Activated naive CD4-positive, alpha-beta T cell treated with anti-CD3 and anti-CD28 coated beads, Interleukin-2, amount 50 U/mL, for 16 hours (primary cell): ENCODE data around the gene RLN1.
"Not testable (repeated sequence)": the region's sequence is repeated elsewhere in the genome, so short reads cannot be mapped to it uniquely, and the experiment has no call there.

ENCODE experiments used
- DNase-seq: peaks from one replicate; pipeline ENCODE4 v3.0.0-alpha.2; 2020

RLN1 gene, protein sequence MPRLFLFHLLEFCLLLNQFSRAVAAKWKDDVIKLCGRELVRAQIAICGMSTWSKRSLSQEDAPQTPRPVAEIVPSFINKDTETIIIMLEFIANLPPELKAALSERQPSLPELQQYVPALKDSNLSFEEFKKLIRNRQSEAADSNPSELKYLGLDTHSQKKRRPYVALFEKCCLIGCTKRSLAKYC

DNA sequence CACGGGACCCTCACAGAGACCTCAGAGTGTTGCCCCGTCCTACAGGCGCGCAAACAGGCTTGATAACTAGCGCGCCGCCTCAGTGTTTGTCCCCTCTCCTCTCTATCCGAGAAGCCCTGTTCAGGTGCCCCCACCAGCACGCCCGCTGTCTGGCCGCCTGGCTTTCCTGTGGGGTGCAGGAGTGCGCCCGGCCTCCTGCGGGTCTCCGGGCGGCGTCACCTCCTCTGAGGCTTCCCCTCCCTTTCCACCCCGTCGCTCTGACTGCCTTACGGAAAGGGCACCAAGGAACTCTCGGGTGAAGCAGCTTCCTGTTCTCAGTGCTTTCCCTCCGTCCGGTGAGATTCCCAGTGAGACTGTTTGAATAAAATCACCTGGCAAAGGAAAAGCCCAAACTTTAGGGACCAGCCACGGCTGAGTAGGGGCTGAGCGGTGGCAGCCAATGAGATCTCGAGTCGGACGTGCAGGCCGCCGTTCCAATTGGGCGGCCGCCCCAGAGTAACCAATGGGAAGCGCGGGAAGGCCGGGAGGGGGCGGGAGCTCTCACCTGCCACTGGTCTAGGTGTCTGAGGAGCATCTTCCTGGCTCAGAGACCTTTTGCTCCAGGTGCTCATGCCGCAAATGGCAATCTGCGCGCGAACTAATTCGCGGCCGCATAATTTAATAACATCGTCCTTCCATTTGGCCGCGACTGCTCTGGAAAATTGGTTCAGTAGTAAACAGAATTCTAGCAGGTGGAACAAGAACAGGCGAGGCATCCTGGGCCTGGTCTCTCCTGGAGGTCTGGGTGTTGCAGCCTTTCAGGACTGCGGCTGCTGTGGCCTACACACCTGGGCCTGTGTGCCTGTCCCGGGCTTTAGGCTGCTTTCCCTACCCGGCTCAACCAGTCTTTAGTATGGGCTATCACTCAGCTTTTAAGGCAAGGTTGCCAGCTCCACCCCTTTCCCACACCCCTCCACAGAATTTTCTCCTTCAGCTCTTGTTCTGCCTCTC, at the start of gene RLN1:
Gene RLN1 (minus strand): TSS at position 885 of the 990 bp plus-strand sequence. CDS start 130 bp downstream, at position 755.
- DNase-seq, result peak; percentile 17

DNA sequence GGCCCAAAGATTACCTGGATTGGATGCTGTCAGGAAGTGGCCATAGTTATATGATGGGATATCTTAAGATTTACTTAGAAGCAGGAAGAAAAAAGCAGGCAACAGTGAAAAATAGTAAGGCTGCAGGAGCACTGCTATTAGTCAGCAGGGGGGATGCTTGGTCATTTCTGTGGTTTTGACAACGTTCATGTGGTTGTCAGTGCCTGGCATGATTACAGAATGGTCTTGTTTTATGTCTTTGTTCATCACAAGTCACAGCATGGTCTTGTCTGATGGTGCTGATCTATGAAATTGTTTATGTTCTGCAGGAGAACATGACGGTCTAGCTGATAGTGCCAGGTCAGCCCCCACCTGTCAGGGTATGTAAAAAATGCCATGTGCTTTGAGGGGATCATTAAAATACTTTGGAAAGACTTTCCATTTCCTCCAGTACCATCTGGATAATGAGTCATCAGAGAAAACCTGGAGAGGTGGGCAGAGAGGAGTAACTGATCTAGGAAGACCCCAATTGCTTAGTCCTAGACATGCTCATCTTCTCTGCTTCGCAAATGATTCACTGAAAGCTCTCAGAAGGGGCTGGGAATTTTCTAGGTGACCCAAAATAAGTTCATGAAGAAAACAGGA, 49.5 kb upstream of the RLN1 start:
- no peak for DNase-seq

DNA sequence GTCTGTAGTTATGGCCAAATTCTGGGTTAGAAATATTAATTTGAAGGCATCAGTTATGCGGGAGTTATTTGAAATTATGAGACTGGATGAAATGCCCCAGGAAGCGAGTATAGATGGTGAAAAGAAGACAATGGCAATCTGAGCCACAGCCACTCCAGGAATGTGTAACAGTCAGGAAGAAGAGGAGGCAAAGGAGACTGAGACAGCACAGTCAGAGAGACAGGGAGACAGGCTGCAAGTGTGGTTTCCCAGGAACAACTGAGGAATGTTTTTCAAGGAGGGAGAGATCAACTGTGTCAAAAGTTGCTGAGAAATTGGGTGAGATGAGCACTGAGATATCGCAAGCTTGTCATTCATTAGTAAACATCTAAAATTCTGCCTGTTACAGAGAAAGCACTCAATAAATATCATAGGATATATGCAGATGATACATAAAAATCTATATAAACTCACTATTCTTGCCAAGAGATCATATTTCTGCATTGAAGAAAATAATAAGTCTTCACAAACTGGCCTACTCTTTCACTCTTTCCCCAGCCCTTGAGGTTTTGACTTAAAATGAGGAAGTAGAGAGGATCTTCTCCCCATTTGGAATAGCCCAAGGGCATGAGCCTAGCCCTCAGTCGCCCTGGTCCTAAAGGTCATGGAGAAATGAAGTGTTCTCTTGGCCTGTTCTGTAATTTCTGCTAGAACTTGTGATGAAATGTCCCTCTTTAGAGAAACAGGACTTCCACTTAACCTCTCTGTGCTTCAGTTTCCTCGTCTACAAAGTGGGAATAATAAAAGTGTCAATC, 48.5 kb upstream of the RLN1 start:
- DNase-seq, result no peak

DNA sequence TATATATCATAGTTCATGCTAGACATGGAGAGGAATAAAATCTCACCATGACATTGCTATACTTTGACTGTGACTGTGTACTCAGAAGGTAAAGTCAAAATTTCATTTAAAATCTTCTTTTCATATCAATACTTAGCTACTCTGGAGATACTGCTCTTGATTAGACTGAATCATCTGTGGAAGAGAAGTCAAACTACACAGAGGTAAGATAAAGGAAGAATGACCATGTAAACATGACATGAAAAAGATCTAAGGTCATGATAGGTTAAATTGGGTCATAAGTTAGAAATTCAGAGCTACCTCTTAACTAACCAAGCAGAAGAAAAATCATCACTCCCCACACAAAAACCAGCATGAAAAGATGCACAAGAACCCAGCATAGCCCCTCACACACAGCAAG, 44.8 kb upstream of the RLN1 start:
- DNase-seq, result no peak

DNA sequence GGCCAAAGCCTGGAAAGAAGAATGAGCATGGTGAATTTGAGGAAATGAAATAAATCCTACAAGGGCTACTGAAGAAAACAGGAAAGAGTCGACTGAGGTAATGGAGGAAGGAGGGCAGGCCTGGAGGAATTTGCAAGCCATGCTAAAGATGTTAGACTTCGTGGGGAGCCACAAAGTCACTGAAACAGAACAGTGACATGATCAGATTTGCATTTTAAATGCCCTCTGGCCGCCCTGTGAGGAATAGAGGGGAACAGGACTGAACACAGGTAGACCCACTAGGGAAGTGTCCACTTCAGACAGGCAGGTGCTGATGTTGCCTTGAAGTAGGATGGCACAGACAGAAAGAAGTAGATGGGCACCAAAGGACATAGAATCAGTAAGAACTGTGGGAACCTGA, 42.8 kb upstream of the RLN1 start:
- DNase-seq, result no peak

DNA sequence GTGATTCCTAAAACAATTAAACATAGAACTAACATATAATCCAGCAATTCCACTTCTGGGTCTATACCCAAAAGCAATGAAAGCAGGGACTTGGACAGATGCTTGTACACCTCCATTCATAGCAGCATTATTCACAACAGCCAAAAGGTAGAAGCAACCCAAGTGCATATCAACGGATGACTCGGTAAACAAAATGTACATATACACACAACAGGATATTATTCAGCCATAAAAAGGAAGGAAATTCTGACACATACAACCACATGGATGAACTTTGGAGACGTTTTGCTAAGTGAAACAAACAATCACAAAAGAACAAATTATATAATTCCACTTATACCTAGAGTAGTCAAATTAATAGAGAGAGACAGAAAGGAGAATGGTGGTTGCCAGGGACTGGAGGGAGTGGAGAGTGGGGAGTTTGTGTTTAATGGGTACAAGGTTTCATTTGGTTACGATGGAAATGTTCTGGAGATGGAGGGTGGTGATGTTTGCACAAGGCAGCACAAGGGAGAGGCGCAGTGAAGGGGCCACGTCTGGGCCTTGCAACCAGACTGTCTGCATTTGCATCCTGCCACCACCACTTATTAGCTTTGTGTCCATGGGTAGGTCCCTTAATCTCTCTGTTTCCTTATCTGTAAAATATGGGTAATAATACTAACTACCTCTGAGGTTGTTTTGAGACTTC, 36.3 kb upstream of the RLN1 start:
- DNase-seq, result no peak

DNA sequence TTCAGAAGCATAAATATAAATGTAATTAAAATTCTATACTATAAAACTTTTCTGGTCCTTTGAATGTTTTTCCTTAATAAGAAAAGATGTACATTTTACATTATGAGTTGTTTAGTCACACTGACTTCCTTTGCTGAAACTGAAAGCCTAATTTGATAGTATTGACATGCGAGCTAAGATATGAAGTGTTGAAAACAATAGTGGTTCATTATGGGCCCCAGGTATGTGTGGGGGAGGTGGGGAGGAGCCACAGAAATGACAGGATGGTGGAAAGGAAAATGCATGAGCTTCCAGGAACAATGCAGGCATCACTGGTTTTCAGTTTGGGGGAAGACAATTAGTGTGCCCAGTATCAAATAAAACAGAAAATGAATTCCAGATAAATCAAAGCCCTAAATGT, 35.4 kb upstream of the RLN1 start:
- DNase-seq, result peak; percentile 36

DNA sequence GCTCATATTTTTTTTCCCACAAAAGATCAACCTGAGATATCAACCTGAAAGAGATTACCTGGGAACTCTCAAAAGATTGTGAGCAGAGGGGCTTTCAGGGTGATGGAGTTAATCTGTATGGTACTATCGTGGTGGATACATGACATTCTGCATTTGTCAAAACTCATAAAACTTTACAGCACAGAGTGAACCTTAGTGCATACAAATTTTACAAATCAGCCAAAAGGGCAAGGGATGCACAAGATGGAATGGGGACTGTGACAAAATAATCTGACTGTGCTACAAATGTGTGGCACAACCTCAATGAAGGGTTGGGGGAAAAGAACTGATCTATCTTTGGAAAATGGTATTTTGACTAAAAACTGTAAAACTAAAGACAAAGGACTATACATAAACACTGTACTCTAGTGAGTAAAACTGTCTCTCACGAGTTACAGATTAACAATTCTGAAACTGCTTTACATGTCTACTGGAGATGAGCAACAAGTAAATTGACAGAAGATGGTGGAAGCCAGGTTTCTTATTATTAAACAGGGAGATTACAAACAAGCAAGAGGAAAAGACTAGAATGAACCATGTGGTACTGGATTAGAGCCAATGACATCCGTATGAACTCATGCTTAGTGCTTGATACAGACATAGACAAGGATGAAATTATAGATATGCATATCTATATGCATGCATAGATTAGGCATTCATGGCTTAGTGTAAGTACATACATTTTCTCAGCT, 24.8 kb upstream of the RLN1 start:
- DNase-seq, result no peak

DNA sequence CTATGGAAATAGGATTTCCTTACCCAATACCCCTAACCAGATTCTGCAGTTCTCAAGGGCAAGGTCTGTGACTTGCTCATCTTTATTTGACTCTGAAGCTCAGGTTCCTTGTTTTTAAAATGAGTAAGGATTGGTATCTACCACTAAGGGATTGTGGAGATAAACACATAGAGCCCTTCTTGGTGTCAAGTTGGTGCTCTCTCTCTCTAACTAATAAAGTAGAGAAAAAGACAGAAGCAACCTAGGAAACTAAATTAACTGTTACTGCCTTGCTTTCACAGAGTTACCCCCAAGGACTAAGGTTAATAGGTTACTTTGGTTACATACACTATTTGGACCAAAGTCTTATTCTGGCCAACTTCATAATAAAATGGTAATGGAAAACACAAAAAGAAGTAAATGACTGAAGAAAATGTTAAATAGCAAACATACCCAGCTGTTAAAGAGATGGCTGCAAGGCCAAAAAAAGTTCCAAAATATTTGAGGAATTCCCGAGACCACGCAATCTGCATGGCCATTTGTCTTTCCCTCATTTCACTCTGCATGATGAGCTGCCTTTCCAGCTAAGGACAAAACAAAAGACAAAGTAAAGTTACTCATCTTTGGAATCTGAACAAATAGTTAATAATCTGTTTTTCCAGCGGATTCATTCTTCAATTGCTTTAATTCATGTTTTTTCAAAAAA, 21.8 kb upstream of the RLN1 start:
- no peak for DNase-seq

DNA sequence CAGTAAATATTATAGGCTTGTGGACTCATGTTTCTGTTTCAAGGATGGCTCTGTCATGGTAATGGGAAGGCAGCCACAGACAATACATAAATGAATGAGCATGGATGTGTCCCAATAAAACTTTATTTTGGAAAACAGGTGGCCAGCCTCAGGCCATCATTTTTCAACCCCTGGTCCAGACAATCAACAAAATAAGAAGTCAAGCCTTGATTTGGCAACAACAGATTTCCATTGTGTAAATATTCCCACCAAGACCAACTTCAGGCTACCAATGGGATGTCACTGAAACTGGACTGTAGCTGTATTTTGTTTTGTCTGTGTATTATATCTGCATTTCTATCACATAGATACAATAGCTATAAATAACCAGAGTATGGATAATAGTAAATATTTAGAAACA, 20.7 kb upstream of the RLN1 start:
- no peak for DNase-seq

DNA sequence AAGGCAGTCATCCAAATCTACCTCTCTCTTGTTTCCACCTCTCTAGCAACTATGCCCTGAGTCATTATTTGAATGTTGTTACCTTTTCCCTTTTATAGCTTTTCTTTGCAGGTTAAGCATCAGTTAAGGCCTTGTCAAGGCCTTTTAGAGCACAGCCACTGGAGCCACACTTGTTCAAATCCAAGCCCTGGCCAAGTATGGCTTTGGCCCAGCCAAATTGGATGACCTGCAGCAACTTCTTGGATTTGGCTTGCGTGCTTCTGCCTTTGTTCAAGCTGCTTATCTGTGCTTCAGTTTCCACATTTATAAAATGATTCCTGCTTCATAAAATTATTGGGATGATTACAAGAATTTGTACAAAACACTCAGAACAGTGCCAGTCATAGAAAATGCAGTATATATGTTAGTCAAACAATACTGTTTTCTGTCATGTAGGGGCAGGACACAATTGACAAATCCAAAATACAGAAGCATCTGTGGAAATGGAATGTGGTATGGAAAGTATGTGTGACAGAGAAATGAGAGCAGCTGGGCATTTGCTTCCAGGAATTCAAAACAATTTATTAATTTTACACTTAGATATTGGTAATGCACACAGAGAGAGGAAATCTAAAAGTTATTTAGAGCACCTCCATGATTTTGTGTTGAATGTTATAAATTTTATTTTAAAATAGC, 17.9 kb upstream of the RLN1 start:
- DNase-seq, result no peak

DNA sequence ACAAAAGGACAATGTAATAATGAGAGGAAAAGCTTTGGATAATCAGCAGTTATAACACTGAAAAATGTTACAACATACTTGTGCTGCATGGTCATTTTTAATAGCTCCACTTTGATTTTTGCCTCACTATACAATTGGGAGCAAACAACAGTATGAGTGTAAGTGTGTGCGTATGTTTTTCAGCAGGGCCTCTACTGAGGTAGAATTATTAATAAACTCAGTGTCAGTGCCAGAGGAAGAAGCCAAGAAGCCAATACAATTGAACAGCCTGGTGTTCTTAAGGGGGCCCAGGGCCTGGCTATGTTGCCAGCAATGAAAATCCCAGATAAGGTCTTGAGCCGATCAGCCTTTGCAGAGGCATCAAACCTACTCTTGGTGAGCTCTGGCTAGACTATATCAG, 16.1 kb upstream of the RLN1 start:
- no peak for DNase-seq

DNA sequence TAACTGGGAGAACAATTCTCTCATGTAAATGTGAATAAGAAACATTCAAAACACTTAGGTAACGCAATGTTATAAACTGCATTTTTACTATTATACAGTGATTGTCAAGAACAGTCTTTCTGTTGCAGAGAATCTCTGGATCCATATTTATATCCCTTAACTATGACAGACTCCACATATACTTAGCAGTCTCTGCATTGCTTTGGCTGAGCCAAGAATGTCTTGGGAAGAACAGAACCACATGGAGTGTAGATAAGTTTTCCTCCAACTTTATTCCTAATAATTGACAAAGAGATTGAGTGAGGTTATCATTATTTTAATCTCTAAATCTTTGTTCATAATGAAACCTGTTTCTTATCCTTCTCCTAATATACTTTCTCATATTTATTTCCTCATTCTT, 15.6 kb upstream of the RLN1 start:
- DNase-seq, result no peak

DNA sequence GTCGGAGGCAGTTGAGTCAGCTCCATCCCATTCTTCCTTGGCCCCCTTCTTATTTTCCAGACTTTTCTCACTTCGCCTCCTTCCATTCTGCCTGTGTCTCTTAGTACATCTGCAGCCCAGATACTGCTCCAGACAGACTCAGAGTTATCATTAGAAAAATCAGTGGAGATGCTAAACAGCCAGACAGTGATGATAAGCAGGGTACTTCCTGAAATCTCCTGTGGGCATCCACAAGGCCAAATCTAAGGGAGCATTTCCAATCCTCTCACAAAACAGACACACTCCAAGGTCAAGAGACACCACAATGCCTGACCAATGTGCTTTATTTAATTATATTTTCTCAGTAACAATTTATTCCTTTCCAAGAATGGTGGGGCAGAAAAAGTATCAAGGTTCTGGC, 14.5 kb upstream of the RLN1 start:
- no peak for DNase-seq

DNA sequence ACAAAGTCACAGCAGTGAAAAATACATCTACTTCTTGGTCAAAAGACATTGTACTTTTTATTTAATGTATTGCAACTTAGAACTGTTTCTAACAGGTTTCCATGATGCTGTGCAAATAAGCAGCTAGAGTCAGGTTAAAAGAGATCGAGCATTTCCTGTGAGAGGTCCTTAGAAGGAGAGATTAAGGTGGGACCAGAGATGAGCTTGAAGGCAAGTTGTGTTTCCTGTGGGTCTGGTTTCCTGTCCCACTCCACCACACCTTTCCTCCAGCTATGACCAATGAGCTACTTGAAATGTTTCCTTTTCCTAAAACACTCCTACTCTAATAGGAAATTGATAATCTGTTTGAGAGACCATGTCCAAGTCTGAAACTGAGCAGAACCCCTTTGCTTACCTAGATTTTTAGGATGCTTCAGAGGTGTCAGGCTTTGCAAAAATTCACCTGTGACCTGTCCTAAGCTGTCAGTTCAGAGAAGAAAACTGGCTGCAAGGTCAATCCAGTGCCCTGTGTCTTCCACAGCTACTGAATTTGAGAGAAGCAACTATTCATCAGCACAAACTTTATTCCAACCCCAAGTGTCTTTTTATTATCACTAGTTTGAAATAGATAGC, 13.1 kb upstream of the RLN1 start:
- no peak for DNase-seq

DNA sequence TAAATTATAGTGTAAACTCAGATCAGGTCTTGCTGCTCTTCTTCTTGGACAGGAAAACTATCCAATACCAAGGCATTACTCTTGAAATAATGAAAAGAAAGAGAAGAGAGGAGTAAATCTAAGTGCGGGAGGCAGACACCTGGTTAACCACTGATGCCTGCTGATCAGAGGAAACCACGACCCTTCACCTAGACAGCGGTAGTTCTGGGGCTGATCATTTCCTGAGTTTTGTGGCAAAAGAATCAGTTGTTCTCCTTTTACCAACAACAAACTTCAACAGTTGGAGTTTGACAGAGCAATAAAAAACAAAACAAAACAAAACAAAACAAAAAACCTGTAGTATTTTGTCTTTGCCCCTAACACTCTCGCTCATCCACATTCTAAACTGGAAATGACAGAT, 3.0 kb downstream of the RLN1 start:
- DNase-seq, result no peak

DNA sequence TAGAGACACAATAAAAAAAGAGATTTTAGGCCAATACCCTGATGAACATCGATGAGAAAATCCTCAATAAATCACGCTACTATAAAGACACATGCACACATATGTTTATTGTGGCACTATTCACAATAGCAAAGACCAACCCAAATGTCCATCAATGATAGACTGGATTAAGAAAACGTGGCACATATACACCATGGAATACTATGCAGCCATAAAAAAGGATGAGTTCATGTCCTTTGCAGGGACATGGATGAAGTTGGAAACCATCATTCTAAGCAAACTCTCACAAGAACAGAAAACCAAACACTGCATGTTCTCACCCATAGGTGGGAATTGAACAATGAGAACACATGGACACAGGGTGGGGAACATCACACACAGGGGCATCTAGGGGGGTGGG, 8.4 kb downstream of the RLN1 start:
- DNase-seq, result not testable (repeated sequence)

DNA sequence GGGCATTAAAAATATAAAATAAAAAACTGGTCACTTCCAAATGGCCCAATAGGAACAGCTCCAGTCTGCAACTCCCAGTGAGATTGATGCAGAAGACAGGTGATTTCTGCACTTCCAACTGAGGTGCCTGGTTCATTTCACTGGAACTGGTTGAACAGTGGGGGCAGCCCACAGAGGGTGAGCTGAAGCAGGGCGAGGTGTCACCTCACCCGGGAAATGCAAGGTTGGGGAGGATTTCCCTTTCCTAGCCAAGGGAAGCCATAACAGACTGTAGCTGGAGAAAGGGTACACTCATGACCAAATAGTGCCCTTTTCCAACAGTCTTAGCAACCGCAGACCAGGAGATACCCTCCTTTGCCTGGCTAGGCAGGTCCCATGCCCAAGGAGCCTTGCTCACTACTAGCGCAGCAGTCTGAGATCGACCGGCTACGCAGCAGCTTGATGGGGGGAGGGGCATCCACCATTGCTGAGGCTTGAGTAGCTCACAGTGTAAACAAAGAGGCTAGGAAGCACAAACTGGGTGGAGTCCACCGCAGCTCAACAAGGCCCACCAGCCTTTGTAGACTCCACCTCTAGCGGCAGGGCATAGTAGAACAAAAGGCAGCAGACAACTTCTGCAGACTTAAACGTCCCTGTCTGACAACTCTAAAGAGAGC, 12.7 kb downstream of the RLN1 start:
- no peak for DNase-seq

DNA sequence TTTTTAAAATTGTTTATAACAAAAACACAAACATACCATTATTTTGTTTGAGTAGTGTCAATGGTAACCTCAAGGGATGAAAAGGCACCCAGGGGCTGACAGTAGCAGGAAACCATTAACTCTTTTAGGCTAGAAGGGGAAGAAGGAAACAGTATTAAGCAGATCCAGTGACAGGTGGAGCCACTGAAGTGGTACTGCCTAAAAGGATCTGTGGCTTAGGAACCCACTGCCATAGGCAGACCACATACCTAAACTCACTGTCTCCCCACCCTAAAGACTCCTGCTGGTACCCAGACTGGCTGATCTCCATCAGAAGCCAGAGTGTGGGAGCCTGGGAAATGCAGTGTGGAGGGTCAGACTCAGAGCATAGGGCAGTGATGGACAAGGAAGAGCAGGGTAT, 13.5 kb downstream of the RLN1 start:
- DNase-seq, result no peak

DNA sequence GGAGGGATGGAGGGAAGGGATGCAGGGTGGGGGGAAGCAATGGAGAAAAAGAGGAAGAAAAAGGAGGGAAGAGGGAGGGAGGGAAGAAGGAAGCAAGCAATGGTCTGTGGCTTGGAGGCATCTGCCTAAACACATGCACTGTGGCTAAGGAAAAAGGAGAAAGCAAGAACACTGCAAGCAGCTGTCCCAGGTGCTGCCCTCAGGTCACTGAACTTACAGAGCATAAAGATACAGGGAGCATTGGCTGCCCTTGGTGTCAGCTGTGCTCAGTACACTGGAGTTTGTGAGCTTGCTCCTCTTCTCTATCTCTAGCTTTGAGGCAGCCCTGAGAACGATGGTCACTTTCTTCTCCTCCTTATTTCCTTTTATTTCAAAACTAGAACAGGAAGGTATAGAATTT, 18.1 kb downstream of the RLN1 start:
- not testable (repeated sequence) for DNase-seq
